ENCODE data around the gene RAD51B.

Gene RAD51B

GRCh38 chr14:67908052-67908754, 88.6 kb downstream of the RAD51B start:
- no peak for DNase-seq

GRCh38 chr14:67911562-67911961, 92.0 kb downstream of the RAD51B start:
- no peak for DNase-seq

GRCh38 chr14:67916430-67916829, 96.9 kb downstream of the RAD51B start:
- DNase-seq, result no peak

- DNase-seq, result no peak
Measured at GRCh38 chr14:67917006-67917405, 97.4 kb downstream of the RAD51B start.

- DNase-seq, result no peak
Measured at GRCh38 chr14:67918838-67919237, 99.3 kb downstream of the RAD51B start.

GRCh38 chr14:67919259-67920032, 99.9 kb downstream of the RAD51B start:
- no peak for DNase-seq

GRCh38 chr14:67926821-67927220, 107.2 kb downstream of the RAD51B start:
- DNase-seq, result no peak

- no peak for DNase-seq
Measured at GRCh38 chr14:67927244-67927643, 107.7 kb downstream of the RAD51B start.

GRCh38 chr14:67928375-67928774, 108.8 kb downstream of the RAD51B start:
- no peak for DNase-seq

GRCh38 chr14:67932708-67933246, 113.2 kb downstream of the RAD51B start:
- no peak for DNase-seq

GRCh38 chr14:67933266-67933665, 113.7 kb downstream of the RAD51B start:
- no peak for DNase-seq

GRCh38 chr14:67934087-67934486, 114.5 kb downstream of the RAD51B start:
- DNase-seq, result peak; percentile 17 to 73

- no peak for DNase-seq
Measured at GRCh38 chr14:67934862-67935261, 115.3 kb downstream of the RAD51B start.

- no peak for DNase-seq
Measured at GRCh38 chr14:67935371-67935770, 115.8 kb downstream of the RAD51B start.

GRCh38 chr14:67938071-67938470, 118.5 kb downstream of the RAD51B start:
- no peak for DNase-seq

- no peak for DNase-seq
Measured at GRCh38 chr14:67940486-67941455, 121.2 kb downstream of the RAD51B start.

GRCh38 chr14:67941456-67942018, 122.0 kb downstream of the RAD51B start:
- DNase-seq, result no peak

- DNase-seq, result no peak
Measured at GRCh38 chr14:67942080-67942710, 122.6 kb downstream of the RAD51B start.

GRCh38 chr14:67943947-67944346, 124.4 kb downstream of the RAD51B start:
- DNase-seq, result peak; percentile 40 to 82

- no peak for DNase-seq
Measured at GRCh38 chr14:67944605-67945004, 125.0 kb downstream of the RAD51B start.

GRCh38 chr14:67949771-67950170, 130.2 kb downstream of the RAD51B start:
- no peak for DNase-seq

GRCh38 chr14:67950386-67950785, 130.8 kb downstream of the RAD51B start:
- DNase-seq, result no peak
